Suprapubic skin (tissue), 4 donors: Measurements from ENCODE around the gene SORCS2. TPM values are rescaled to one million over a fixed set of nuclear protein-coding genes. Genes with fewer than 3 reads are reported as not detected.
A peak's percentile ranks its signal among the peaks of the same experiment; 100 is the strongest.

Source experiments
- DNase-seq, 2 donors: peaks; one replicate each; pipeline ENCODE4 v3.0.0-alpha.2; 2019; ENCODE audit warnings: low spot score in 2 of 2
- H3K27ac ChIP-seq: fragments of 200-600 bp; sonication (generic); one replicate; pipeline ENCODE4 v1.5.1; 2019
- H3K27me3 ChIP-seq: fragments of 200-600 bp; sonication (generic); one replicate; pipeline ENCODE4 v1.5.1; 2019
- H3K36me3 ChIP-seq: fragments of 200-600 bp; sonication (generic); one replicate; pipeline ENCODE4 v1.5.1; 2019
- H3K4me1 ChIP-seq: fragments of 200-600 bp; sonication (generic); one replicate; pipeline ENCODE4 v1.5.1; 2019
- H3K4me3 ChIP-seq: fragments of 200-600 bp; sonication (generic); one replicate; pipeline ENCODE4 v1.5.1; 2019; ENCODE audit warnings: mild to moderate bottlenecking
- H3K9me3 ChIP-seq: fragments of 200-600 bp; sonication (generic); one replicate; pipeline ENCODE4 v1.5.1; 2019
- CTCF ChIP-seq, 2 donors: fragments of 200-600 bp in 1 of 2; fragments of 450-650 bp in 1 of 2; sonication (generic) in 1 of 2; IDR thresholded peaks; one replicate each; pipeline ENCODE4 v1.5.1; 2016 to 2019; ENCODE audit warnings: antibody characterized with exemption in 2 of 2, mild to moderate bottlenecking in 1 of 2, moderate library complexity in 1 of 2
- EP300 ChIP-seq: sonication (generic); formaldehyde crosslinking; IDR thresholded peaks from one replicate; pipeline ENCODE4 v1.6.1; 2017; ENCODE audit warnings: antibody characterized with exemption
- POLR2A ChIP-seq, 2 donors: fragments of 450-650 bp; IDR thresholded peaks; one replicate each; pipeline ENCODE4 v1.6.1; 2017; ENCODE audit warnings: antibody characterized with exemption in 2 of 2, mild to moderate bottlenecking in 2 of 2, moderate library complexity in 2 of 2
- POLR2AphosphoS5 ChIP-seq, 3 donors: sonication (generic); formaldehyde crosslinking; IDR thresholded peaks; one replicate each; pipeline ENCODE4 v1.6.1; 2017; ENCODE audit warnings: antibody characterized with exemption in 3 of 3
- WGBS: methylation state at CpG from one replicate; pipeline ENCODE4 v1.1.5; 2018; 5-methylcytosine and 5-hydroxymethylcytosine counted together
- total RNA-seq, 4 donors: library from RNA; depleted of rRNA; stranded (reverse); fragments of >200 nt; gene quantifications; one replicate each; pipeline ENCODE4 v1.1.0, GENCODE V29; 2016

The SORCS2 gene
- total RNA-seq, 4 donors from 2014 or later, result 0.94 to 4.6 (median 1.3) TPM

- no peak for DNase-seq
These were observed 218.1 kb downstream of the SORCS2 start for GRCh38 chr4:7410446-7410845.

GRCh38 chr4:7411491-7411890, 219.2 kb downstream of the SORCS2 start:
- no peak for TF ChIP-seq POLR2AphosphoS5 (IDR thresholded peaks at IDR 0.05)
- TF ChIP-seq POLR2A (IDR thresholded peaks at IDR 0.05), result no peak
- TF ChIP-seq CTCF (IDR thresholded peaks at IDR 0.05), result no peak
- TF ChIP-seq EP300, result no peak

More at GRCh38 chr4:7410446-7410845, 218.1 kb downstream of the SORCS2 start:
- Histone ChIP-seq H3K9me3 (no peaks in the 10 kb centered on the region), H3K4me3 (no peak overlapping the region), H3K36me3 (no peaks in the 10 kb centered on the region), H3K4me1 (no peaks in the 10 kb centered on the region), H3K27ac (no peak overlapping the region), H3K27me3 (peaks cover 13% of the 10 kb centered on the region)
- no peak for TF ChIP-seq POLR2A (IDR thresholded peaks at IDR 0.05)
- TF ChIP-seq EP300, result no peak
- no peak for TF ChIP-seq POLR2AphosphoS5 (IDR thresholded peaks at IDR 0.05)
- no peak for TF ChIP-seq CTCF (IDR thresholded peaks at IDR 0.05)
- WGBS, result 79% methylated on average over 1 of the region's 1 CpG

GRCh38 chr4:7411896-7412553, 219.7 kb downstream of the SORCS2 start:
- peaks cover 13% of the 10 kb centered on the region for H3K27me3 ChIP-seq
- no peaks in the 10 kb centered on the region for H3K36me3 ChIP-seq
- H3K27ac ChIP-seq, result no peak overlapping the region
- no peak overlapping the region for H3K4me3 ChIP-seq
- no peak for TF ChIP-seq POLR2A (IDR thresholded peaks at IDR 0.05)
- no peak for TF ChIP-seq POLR2AphosphoS5 (IDR thresholded peaks at IDR 0.05)
- no peak for TF ChIP-seq CTCF (IDR thresholded peaks at IDR 0.05)
- TF ChIP-seq EP300, result no peak
- peak; percentile 26 to 59 for DNase-seq
- WGBS, result 71% methylated on average over 8 of the region's 12 CpGs
- no peaks in the 10 kb centered on the region for H3K9me3 ChIP-seq
- H3K4me1 ChIP-seq, result no peaks in the 10 kb centered on the region

More at GRCh38 chr4:7411491-7411890, 219.2 kb downstream of the SORCS2 start:
- H3K27me3 ChIP-seq, result peaks cover 13% of the 10 kb centered on the region
- no peak overlapping the region for H3K4me3 ChIP-seq
- H3K4me1 ChIP-seq, result no peaks in the 10 kb centered on the region
- H3K9me3 ChIP-seq, result no peaks in the 10 kb centered on the region
- H3K36me3 ChIP-seq, result no peaks in the 10 kb centered on the region
- no peak overlapping the region for H3K27ac ChIP-seq
- 82% methylated on average over 1 of the region's 1 CpG for WGBS
- peak in 1 of 2 donors; percentile 60 for DNase-seq

GRCh38 chr4:7412554-7412912, 220.2 kb downstream of the SORCS2 start:
- Histone ChIP-seq H3K27me3 (peaks cover 13% of the 10 kb centered on the region), H3K36me3 (no peaks in the 10 kb centered on the region), H3K4me3 (no peak overlapping the region), H3K27ac (no peak overlapping the region), H3K4me1 (no peaks in the 10 kb centered on the region), H3K9me3 (no peaks in the 10 kb centered on the region)
- WGBS, result 77% methylated on average over 4 of the region's 4 CpGs
- peak; percentile 51 to 61 for DNase-seq
- TF ChIP-seq EP300 (no peak), CTCF (IDR thresholded peaks at IDR 0.05) (no peak), POLR2A (IDR thresholded peaks at IDR 0.05) (no peak), POLR2AphosphoS5 (IDR thresholded peaks at IDR 0.05) (no peak)

GRCh38 chr4:7414046-7414445, 221.7 kb downstream of the SORCS2 start:
- Histone ChIP-seq H3K4me1 (no peaks in the 10 kb centered on the region), H3K36me3 (no peaks in the 10 kb centered on the region), H3K27ac (no peak overlapping the region), H3K9me3 (no peaks in the 10 kb centered on the region), H3K27me3 (peaks cover 13% of the 10 kb centered on the region), H3K4me3 (no peak overlapping the region)
- WGBS, result 88% methylated on average over 9 of the region's 9 CpGs
- peak; percentile 25 to 71 for DNase-seq
- TF ChIP-seq POLR2AphosphoS5 (IDR thresholded peaks at IDR 0.05) (no peak), POLR2A (IDR thresholded peaks at IDR 0.05) (no peak), EP300 (no peak), CTCF (IDR thresholded peaks at IDR 0.05) (no peak)
